Liver (tissue), 6 donors: ENCODE data around the gene TACC3. TPM values are rescaled to one million over a fixed set of nuclear protein-coding genes. Genes with fewer than 3 reads are reported as not detected.

Source experiments
- ATF3 ChIP-seq: IDR thresholded peaks from 2 replicates; pipeline ENCODE4 v1.6.1; 2016; ENCODE audit warnings: antibody characterized with exemption
- CTCF ChIP-seq: fragments of 150-350 bp; IDR thresholded peaks from 2 replicates; pipeline ENCODE4 v1.5.1; 2017; ENCODE audit warnings: improper control_type of control experiment, low read depth, low read length; ENCODE audit not compliant: missing input control
- RXRA ChIP-seq, 2 donors: IDR thresholded peaks; 2 replicates each; pipeline ENCODE4 v1.6.1; 2017 to 2018; ENCODE audit warnings: antibody characterized with exemption in 2 of 2, mild to moderate bottlenecking in 1 of 2
- SP1 ChIP-seq: IDR thresholded peaks from 2 replicates; pipeline ENCODE4 v1.6.1; 2018; ENCODE audit warnings: antibody characterized with exemption, mild to moderate bottlenecking
- polyA plus RNA-seq, 2 donors: library from polyadenylated mRNA; stranded (reverse) in 1 of 2; unstranded in 1 of 2; fragments of 200-250 nt in 1 of 2; fragments of >200 nt in 1 of 2; fragmentation: Nextera tagmentation in 1 of 2; extraction: Ambion mirVana in 1 of 2; gene quantifications; one replicate each; pipeline versions ENCODE4 v1.2.1 to v1.2.3, GENCODE V29; 2013 to 2015
- small RNA-seq: library from RNA; depleted of rRNA; stranded (forward); fragments of <200 nt; gene quantifications from one replicate; pipeline ENCODE3, GENCODE V24; 2014
- total RNA-seq, 2 donors: library from RNA; depleted of rRNA; stranded (reverse); fragments of >200 nt; gene quantifications; one replicate each; pipeline ENCODE4 v1.2.3, GENCODE V29; 2014
- donor health status: healthy.
- donor health status: healthy.
- donor health status: healthy.

TACC3 gene
- total and polyA plus RNA-seq, 4 donors = 1.4 to 38.9 (median 5.5) TPM

GRCh38 chr4:1793940-1794808 is 72.9 kb downstream of the TACC3 start (continued):
- TF ChIP-seq RXRA (IDR thresholded peaks at IDR 0.05) = no peak
- no peak for TF ChIP-seq CTCF
- no peak for TF ChIP-seq ATF3
- TF ChIP-seq SP1 = no peak

Small RNAs within 50 kb of the gene (small RNA-seq; reads per million reads assigned to genes)
- gene RF00019 = not detected

Other genes starting within 250 kb of the TACC3 start
- 1 to 10 TPM in 1 of 2 donors, under 1 TPM in 1; 0.51 to 1.4 TPM for gene FAM53A, start 37.2 kb upstream of the TACC3 start, total RNA-seq
- 1 to 10 TPM in 1 of 2 donors, under 1 TPM in 1; 0.44 to 2.2 TPM for gene FAM53A, start 37.2 kb upstream of the TACC3 start, polyA plus RNA-seq
- gene SLBP, start 9.2 kb upstream of the TACC3 start, total RNA-seq = 10 to 100 TPM; 14.7 to 64.4 TPM
- gene SLBP, start 9.2 kb upstream of the TACC3 start, polyA plus RNA-seq = 10 to 100 TPM; 15.1 to 19.6 TPM
- gene TMEM129, start 198 bp upstream of the TACC3 start, total RNA-seq = 10 to 100 TPM; 15.9 to 37.0 TPM
- 10 to 100 TPM; 12.2 to 27.7 TPM for gene TMEM129, start 198 bp upstream of the TACC3 start, polyA plus RNA-seq
- 10 to 100 TPM; 39.1 to 40.0 TPM for gene FGFR3, start 71.8 kb downstream of the TACC3 start, total RNA-seq
- gene FGFR3, start 71.8 kb downstream of the TACC3 start, polyA plus RNA-seq = 10 to 100 TPM in 1 of 2 donors, 1 to 10 TPM in 1; 5.6 to 19.1 TPM
- gene LETM1, start 134.6 kb downstream of the TACC3 start, total RNA-seq = 10 to 100 TPM; 31.0 to 46.9 TPM
- gene LETM1, start 134.6 kb downstream of the TACC3 start, polyA plus RNA-seq = 10 to 100 TPM; 12.2 to 17.3 TPM
- gene NSD2, start 149.9 kb downstream of the TACC3 start, total RNA-seq = 10 to 100 TPM; 17.2 to 71.5 TPM
- gene NSD2, start 149.9 kb downstream of the TACC3 start, polyA plus RNA-seq = 1 to 10 TPM; 5.1 to 5.9 TPM